ENCODE measurements around the gene CCL27. TPM values are rescaled to one million over a fixed set of nuclear protein-coding genes. Genes with fewer than 3 reads are reported as not detected.
A peak's percentile ranks its signal among the peaks of the same experiment; 100 is the strongest.

The CCL27 gene
- total and polyA plus RNA-seq, 2 donors from 2014 or later, result not detected

DNA sequence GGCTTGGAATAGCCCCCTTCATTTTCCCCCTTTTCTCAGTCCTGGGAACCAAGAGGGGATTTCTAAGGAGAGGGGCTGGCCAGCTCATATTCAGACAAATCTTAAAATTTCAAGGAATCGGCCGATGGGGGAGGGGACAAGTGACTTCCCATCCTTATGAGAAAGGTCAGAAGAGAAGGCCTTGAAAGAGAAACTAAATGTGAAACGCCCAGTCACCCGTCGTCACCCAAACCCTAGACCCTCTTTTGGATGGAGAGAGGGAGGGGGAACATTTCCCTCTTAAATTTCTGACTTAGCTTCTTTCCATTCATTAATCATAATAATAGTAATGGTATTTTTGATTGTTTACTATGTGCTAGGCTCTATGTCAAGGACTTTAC is 29.5 kb upstream of the CCL27 start:
- Histone ChIP-seq H3K4me3 (ENCODE audit: low read length in 3 of 3) (no peak overlapping the region), H3K27ac (ENCODE audit: low read depth in 2 of 2, low read length in 2 of 2) (no peak overlapping the region), H3K36me3 (ENCODE audit: control insufficient read depth in 2 of 3, insufficient read depth in 3 of 3, low read length in 3 of 3) (no peaks in the 10 kb centered on the region), H3K27me3 (ENCODE audit: control insufficient read depth, insufficient read depth, low read length) (no peaks in the 10 kb centered on the region), H3K9ac (ENCODE audit: low read length in 3 of 3) (no peak overlapping the region), H3K4me1 (ENCODE audit: control insufficient read depth in 2 of 3, insufficient read depth in 2 of 3, low read depth in 1 of 3, low read length in 3 of 3) (no peaks in the 10 kb centered on the region), H3K9me3 (ENCODE audit: control insufficient read depth in 2 of 3, insufficient read depth in 1 of 3, low read length in 3 of 3) (no peaks in the 10 kb centered on the region)
- DNase-seq (no peak), FAIRE-seq (no peak)
- TF ChIP-seq, protein P1, sequence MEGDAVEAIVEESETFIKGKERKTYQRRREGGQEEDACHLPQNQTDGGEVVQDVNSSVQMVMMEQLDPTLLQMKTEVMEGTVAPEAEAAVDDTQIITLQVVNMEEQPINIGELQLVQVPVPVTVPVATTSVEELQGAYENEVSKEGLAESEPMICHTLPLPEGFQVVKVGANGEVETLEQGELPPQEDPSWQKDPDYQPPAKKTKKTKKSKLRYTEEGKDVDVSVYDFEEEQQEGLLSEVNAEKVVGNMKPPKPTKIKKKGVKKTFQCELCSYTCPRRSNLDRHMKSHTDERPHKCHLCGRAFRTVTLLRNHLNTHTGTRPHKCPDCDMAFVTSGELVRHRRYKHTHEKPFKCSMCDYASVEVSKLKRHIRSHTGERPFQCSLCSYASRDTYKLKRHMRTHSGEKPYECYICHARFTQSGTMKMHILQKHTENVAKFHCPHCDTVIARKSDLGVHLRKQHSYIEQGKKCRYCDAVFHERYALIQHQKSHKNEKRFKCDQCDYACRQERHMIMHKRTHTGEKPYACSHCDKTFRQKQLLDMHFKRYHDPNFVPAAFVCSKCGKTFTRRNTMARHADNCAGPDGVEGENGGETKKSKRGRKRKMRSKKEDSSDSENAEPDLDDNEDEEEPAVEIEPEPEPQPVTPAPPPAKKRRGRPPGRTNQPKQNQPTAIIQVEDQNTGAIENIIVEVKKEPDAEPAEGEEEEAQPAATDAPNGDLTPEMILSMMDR (IDR thresholded peaks at IDR 0.05; ENCODE audit: borderline replicate concordance, extremely low read depth, insufficient read depth), result no peak
- intact Hi-C loops (cut with DNase I), result no loop called here

GRCh38 chr9:34690983-34691935 is 28.8 kb upstream of the CCL27 start, which contains the start of gene CCL19:
Gene CCL19 (minus strand): TSS chr9:34691276. CDS start chr9:34691139, 137 bp downstream.
- TF ChIP-seq, protein P1 (IDR thresholded peaks at IDR 0.05; ENCODE audit: borderline replicate concordance, extremely low read depth, insufficient read depth), result no peak

DNA sequence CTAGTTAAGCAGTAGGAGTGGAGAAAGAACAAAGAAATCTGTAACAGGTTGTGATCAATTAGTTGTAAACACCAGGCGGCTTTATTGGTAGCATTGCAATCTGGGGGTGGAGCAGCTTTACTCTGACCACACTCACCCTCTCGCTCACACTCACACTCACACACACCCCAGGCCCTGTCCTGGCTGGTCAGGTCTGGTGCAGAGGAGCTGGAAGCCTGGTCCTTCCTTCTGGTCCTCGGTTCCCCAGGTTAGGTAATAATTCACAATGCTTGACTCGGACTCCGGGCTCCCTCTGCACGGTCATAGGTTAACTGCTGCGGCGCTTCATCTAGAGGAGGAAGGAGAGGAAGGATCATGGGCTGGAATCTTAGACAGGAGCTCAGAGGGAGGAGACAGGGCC is 27.1 kb upstream of the CCL27 start:
- intact Hi-C loops (cut with DNase I), result no loop called here
- Histone ChIP-seq H3K36me3 (ENCODE audit: control insufficient read depth in 2 of 3, insufficient read depth in 3 of 3, low read length in 3 of 3) (no peaks in the 10 kb centered on the region), H3K27ac (ENCODE audit: low read depth in 2 of 2, low read length in 2 of 2) (no peak overlapping the region), H3K4me3 (ENCODE audit: low read length in 3 of 3) (no peak overlapping the region), H3K4me1 (ENCODE audit: control insufficient read depth in 2 of 3, insufficient read depth in 2 of 3, low read depth in 1 of 3, low read length in 3 of 3) (no peaks in the 10 kb centered on the region), H3K9me3 (ENCODE audit: control insufficient read depth in 2 of 3, insufficient read depth in 1 of 3, low read length in 3 of 3) (no peaks in the 10 kb centered on the region), H3K9ac (ENCODE audit: low read length in 3 of 3) (no peak overlapping the region), H3K27me3 (ENCODE audit: control insufficient read depth, insufficient read depth, low read length) (no peaks in the 10 kb centered on the region)
- no peak for FAIRE-seq
- TF ChIP-seq, protein P1 (IDR thresholded peaks at IDR 0.05; ENCODE audit: borderline replicate concordance, extremely low read depth, insufficient read depth), result no peak
- DNase-seq, result peak in 2 of 5 donors; percentile 35 to 42

More at GRCh38 chr9:34690983-34691935, 28.8 kb upstream of the CCL27 start, which contains the start of gene CCL19:
- Histone ChIP-seq H3K27me3 (ENCODE audit: control insufficient read depth, insufficient read depth, low read length) (no peaks in the 10 kb centered on the region), H3K27ac (ENCODE audit: low read depth in 2 of 2, low read length in 2 of 2) (no peak within 1 kb of the TSS), H3K9ac (ENCODE audit: low read length in 3 of 3) (no peak within 1 kb of the TSS), H3K4me3 (ENCODE audit: low read length in 3 of 3) (no peak within 1 kb of the TSS), H3K4me1 (ENCODE audit: control insufficient read depth in 2 of 3, insufficient read depth in 2 of 3, low read depth in 1 of 3, low read length in 3 of 3) (no peaks in the 10 kb centered on the region), H3K9me3 (ENCODE audit: control insufficient read depth in 2 of 3, insufficient read depth in 1 of 3, low read length in 3 of 3) (no peaks in the 10 kb centered on the region), H3K36me3 (ENCODE audit: control insufficient read depth in 2 of 3, insufficient read depth in 3 of 3, low read length in 3 of 3) (no peaks in the 10 kb centered on the region)
- FAIRE-seq, result no peak
- intact Hi-C loops (cut with DNase I), result no loop called here
- peak in 1 of 5 donors; percentile 19 for DNase-seq
